GM18867 (cell line): ENCODE data around the gene MAS1.
"Not testable (repeated sequence)": the region's sequence is repeated elsewhere in the genome, so short reads cannot be mapped to it uniquely, and the experiment has no call there.

Experiments
- ATAC-seq: cut with Tn5 transposase; IDR thresholded peaks from one replicate; pipeline ENCODE4 v1.9.1; 2021; ENCODE audit warnings: mild to moderate bottlenecking, moderate library complexity; ENCODE audit not compliant: unreplicated experiment

MAS1 gene

DNA sequence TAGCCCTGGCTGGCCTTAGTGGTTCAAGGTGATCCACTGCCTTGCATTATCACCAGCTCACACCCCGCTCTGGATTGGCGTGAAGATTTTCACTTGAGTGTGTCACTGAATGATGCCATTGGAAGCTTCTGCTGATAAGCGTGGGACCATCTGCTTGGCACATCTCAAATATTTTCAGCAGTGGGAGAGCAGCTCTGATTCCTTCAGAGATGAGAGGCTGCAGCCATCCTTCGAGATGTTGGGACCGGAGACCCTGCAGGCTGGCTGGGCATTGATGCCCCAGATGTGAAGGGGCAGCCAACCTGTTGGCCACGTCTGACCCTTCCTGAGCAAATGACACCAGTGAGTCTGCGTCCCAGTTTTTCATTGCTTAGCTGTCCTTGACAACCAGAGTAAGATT lies at the start of gene MAS1:
Gene MAS1 (plus strand): TSS at position 197 of the 400 bp plus-strand sequence. CDS start 15,968 bp downstream, outside the sequence.
- ATAC-seq, result no peak

DNA sequence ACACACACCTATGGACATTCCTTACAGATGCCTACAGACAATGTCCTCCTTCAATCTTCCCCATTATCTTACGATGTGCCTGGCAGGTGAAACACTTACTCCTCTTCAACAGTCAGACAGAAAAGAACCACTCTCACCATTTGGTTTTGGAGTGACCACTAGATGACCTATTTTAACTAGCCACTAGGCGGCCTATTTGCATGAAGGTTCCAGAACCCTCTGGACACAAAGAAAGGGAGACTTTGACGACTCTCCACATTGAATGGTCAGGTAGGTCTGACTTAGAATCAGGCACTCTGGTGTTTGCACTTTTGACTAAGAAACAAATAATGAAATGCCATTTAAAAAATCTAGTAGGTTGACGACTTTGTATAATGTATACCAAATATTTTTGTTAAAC lies 48.8 kb upstream of the MAS1 start:
- ATAC-seq, result no peak

DNA sequence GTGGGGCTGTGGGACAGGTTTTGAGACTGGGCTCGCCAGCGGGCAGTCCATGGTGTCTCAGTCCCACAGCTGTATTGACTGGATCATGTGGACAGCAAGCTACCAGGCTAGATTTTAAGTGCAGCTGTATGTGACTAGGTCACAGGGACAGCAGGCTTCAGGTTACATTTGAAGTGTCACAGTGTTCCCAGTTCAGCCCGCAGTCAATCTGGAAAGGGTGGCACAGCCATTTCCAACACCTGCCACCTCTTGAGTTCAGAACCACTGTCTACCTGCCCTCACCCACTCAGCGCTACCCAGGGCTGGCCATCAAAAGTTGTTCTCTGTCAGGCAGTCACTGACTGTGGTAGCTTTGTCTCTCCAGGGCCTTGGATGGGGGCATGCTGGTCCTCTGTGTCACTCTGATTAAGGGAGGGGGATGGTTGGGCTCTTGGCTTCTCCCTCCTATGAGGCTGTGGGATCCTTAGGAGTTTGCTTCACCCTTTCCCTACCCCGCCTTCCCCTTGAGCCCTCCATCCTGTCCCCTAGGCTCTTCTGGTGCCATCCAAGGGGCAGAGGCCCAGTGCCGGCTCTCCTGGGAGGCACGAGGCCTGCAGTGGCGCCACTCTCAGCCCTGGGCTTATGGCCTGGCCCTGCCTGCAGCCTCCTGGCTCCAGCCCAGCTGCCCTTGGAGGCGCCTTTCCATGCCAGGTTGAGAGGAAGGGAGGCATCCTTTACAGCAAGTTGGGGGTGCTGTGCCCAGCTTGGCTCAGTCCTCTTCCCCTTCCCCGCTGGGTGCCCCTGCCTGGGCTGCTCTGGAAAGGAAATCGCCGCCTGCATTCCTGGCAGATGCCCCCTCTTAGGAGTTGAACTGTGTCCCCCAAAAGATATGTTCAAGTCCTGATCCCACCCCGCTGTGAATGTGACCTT lies 45.8 kb upstream of the MAS1 start:
- no peak for ATAC-seq

DNA sequence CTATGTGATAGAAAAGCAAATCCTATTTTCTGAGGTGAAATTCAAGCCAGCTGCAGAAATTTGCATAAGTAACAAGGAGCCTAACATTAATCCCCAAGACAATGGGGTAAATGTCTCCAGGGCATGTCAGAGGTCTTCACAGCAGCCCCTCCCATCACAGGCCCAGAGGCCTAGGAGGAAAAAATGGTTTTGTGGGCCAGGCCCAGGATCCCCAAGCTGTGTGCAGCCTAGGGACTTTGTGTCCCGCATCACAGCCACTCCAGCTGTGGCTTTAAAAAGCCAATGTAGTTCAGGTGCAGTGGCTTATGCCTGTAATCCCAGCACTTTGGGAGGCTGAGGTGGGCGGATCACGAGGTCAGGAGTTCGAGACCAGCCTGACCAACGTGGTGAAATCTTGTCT lies 42.2 kb upstream of the MAS1 start:
- not testable (repeated sequence) for ATAC-seq

DNA sequence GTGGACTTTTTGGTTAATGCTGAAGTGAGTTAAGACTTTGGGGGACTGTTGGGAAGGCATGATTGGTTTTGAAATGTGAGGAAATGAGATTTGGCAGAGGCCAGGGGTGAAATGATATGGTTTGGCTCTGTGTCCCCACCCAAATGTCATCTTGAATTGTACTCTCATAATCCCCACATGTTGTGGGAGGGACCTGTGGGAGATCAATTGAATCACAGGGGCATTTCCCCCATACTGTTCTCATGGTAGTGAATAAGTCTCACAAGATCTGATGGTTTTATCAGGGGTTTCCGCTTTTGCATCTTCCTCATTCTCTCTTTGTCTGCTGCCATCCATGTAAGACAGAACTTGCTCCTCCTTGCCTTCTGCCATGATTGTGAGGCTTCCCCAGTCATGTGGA lies 40.9 kb upstream of the MAS1 start:
- ATAC-seq, result not testable (repeated sequence)

DNA sequence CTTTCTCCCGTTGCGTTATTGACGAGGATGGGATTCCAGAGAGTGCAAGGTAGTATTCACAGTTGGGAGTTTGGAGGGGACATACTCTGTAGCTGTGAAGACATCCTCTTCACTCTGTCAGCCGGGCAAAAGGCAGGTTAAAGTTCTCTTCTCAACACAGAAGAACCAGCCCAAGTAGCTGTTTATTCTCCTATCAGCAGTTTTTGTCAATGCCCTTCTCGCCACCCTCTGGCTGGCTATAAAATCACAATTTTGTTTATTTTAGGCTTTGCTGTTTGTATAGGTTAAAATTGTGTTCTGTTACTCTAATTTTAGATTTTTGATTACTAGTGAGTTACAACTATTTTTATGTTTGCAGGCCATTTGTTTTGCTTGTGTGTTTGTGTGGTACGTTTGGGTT lies 37.9 kb upstream of the MAS1 start:
- ATAC-seq, result no peak

DNA sequence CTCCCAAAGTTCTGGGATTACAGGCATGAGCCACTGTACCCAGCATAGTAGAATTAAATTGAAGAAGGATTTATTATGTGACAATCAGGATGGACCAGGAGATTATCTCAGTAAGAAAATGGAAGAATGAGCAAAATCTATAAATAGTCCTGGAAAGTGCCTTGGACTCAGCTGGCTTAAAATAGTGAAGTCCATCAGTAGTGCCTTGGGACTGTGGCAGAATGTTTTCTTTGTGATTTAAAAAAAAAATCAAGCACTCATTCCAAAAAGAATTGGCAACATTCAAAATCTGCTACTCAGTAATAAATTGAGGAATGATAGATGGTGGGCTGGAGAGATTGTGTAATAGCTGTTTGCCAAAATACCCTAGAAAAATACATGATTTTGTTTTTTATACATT lies 37.0 kb upstream of the MAS1 start:
- no peak for ATAC-seq

DNA sequence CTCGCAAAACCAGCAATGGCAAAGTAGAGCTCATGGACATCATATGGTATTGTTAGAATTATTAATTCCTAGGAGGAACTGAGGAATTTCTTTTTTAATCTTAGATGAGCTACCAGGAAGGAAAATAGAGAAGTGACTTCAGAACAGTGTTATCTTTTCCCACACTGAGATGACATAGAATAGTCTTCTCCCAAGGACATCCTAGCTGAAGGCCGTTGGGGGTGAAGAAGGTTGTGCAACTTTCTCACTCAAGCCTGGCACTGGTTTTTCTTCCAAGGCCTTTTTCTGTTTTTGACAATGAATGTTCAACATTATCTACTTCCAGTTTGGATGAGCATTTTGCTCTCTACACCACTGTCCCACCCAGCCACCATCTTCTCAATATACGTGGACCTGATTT lies 35.8 kb upstream of the MAS1 start:
- ATAC-seq, result no peak

DNA sequence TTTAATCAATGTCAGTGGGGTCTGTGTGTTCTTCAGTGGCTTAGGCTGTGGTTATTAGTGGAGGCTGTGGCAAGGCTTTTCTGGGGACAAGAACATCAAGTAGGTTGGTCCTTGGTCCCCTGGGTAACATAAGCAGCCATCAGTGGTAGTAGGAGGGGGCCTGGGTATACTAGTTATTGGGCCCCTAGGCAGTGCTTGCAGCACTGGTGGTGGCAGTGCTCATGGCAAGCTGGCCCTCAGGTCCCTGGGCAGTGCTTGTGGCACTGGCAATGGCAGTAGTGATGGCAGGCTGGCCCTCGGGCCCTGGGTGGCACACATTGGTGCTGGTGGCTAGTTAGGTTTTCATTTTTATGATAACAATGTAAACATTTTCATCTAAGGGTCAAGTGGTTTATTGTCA lies 32.5 kb upstream of the MAS1 start:
- ATAC-seq, result no peak

DNA sequence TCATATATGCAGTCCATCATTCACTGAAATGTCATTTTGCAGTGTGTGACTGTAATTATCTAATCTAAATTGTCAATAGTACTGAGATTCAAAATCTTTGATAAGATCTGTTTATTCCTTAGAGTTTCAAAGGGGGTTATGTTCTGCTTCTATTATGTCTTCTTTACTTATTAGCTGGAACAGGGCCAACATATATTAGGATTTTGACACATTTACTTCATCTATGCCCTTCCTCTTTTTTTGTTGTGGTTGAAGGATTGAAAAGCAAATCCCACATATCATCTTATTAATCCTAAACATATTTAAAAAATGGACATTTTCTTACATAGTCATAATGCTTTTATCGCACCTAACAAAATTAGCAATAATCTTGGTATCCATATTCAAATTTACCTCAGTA lies 30.3 kb upstream of the MAS1 start:
- ATAC-seq, result no peak

DNA sequence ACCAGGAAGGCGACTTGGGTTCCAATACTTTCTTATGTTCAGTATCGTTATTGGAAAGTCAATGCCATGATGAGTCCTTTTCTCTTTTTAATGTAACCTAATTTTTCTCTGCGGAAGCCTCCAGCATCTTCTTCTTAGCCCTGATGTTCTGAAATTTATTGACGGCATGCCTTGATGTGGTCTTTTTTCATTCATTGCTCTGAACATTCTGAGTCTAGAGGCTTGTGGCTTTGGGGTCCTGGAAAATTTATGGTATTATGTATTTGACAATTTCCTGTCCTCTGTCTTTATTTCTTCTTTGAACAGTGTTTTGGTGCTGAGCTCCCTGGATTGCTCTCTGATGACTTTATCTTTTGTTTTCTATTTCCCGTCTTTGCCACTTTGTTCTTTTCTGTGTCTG lies 28.7 kb upstream of the MAS1 start:
- no peak for ATAC-seq

DNA sequence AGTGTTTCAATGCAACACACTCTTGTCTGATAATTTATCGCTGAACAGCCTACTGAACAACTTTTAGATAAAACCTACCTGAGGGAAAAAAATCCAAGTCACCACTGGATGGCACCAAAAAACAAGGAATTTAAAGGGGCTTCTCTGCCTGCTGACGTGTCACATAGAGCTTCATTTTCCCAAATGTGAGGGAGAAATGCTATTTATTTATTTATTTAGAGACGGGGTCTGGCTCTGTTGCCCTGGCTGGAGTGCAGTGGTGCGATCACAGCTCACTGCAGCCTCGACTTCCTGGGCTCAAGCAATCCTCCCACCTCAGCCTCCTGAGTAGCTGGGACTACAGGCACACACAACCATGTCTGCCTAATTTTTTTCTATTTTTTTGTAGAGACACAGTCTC lies 27.4 kb upstream of the MAS1 start:
- ATAC-seq, result not testable (repeated sequence)

DNA sequence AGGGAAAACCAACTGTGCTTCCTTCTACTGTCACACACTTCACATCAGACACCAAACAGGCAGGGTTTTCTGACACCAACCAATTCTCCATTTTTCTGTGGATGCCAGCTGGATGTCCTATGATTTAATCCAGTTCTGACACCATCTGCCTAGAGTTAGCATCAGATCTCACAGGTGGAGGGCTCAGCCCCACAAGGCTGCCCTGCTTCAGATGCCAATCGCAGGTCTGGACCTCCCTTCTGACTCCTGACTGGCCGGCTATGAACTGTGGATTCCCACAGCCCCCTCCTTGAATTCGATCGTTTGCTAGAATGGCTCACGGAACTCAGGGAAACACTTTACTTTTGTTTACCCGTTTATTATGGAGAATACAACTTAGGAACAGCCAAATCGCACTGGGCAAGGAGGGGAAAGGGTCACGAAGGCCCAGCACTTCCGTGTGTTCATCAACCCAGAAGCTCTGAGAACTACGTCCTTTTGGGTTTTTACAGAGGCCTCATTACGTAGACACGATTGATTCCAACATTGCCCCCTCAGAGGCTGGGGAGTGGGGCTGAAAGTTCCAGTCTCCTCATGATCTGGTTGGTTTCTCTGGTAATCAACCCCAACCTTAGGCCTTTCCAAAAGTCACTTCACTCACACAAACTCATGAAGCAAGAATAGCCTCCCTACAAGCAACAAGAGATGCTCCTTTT lies 25.4 kb upstream of the MAS1 start:
- no peak for ATAC-seq

DNA sequence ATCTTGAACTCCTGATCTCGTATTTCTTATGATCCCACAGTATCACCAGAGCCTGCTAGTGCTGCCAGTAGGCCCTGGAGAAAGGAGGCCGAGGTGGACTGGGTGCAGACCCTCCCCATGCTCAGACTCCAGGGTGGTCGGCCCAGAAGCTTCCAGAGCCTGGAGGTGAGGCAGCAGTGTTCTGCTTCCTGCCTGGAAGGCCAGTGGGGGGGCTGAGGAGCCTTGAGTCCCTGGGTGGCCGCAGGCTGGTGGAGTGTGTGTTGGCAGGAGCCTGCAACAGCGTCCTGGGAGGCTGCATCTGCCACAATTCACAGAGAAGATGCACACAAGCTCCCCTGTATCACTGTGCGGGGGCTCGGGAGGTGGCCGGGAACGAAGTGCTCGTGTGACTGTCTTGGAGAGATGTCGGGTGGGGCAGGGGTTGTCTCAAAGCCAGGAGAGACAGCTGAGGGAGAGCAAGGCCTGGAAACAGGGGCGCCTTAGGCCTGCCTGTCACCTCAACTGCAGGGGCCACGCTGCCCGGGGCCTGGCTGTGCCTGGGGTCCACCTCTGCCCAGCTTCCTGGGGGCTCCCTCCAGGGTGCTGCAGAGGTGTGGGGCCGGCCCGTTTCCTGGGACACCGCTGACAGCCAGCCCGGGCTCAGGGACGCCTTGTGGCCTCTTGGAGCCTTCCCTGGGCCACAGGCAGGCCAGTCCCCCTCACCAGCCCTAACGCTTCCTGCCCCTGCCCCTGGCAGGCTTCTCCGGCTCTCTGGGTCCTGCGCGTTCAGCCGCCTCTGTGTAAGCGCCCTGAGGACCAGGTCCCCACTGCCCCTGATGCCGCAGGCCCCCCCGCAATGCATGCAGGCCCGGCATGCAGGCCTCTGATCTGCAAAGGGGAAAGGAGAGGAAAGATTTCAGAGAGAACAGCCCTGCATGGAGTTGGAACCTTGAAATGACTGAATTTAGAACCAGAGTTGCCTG lies 24.2 kb upstream of the MAS1 start:
- no peak for ATAC-seq

DNA sequence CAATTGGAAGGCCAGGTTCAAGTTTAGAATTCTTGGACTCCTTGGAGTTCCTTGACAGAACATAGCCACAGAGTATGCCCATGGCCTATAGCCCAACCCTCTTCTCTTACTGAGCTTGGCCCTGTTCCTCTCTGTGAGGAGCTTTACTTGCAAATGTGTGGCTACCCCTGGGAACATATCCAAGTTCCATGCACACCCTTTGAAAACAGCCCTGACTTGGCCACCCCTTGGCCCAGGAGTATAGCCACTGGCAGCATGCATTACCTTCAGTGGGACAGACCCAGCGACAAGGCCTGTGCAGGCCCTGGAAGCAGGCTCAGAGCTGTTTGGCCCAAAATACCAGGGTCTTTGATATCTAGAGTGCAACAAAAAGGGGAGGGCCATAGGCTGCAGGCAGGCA lies 19.5 kb upstream of the MAS1 start:
- ATAC-seq, result no peak

DNA sequence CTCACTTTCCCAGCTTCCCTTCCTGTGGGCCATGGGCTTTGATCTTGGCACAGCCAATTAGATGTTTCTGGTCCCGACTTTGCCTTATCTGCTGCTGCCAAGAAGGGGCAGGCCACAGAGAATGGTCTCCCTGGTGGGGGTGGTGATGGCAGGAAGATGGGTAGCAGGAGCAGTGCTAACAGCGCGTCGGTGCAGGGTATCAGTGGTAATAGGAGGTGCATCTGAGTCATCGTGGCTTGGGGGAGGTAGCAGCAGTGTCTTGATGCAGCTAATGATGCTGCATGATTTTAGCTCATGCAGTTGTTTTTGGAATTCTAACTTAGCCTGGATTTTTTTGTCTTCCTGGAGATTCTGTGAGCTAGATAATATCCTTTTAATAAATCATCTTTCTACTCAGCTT lies 18.9 kb upstream of the MAS1 start:
- no peak for ATAC-seq

DNA sequence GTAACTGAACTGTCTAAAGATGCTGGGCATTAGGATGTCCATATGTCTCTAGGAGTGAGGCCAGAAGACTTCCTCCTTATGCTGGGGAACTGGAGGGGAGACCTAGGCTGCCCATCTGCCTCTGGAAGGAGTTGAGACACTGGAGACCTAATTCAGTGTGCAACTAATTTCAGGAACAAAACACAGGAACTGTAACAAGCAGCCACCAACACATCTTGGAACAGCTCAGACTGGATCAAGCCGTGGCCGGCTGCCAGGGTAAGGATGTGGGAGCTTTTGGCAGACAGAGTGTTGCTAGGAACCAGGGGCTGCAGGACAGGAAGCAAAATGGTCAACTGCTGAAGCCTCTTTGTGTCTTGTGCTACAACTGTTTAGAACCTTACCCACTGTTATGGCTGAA lies 16.4 kb upstream of the MAS1 start:
- no peak for ATAC-seq

DNA sequence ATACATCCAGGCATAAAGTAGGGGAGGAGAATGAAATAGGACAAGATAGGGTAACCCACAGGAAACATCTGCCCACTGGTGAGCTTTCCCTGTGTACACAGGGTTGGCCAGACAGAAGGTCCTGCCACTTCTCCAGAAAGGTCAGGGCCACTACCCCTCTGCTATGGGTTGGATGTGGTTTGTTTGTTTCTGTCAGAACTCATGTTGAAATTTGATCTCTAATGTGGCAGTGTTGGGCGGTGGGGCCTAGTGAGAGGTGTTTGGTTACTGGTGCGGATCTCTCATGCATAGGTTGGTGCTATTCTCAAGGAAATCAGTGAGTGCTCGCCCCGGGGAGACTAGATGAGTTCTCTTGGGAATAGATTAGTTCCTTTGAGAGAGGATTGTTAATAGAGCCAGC lies 15.6 kb upstream of the MAS1 start:
- ATAC-seq, result no peak

DNA sequence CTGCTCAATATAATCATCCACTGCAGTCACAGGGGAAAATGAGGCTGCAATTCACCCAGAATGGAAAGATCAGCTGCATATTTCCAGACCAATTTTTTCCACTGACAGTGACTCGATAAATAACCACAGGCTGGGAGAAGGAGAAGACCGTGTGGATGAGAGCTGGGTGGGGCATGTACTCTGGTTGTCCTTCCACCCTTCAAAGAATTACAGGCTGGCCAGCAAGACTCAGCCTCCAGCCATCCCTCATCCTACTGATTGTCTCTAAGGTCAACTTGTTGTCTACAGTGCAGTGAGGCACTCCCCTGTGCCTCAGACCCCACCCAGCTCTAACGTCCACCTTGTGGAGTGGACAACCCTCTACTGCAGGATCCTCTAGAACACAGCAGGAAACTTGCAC lies 14.5 kb upstream of the MAS1 start:
- no peak for ATAC-seq

DNA sequence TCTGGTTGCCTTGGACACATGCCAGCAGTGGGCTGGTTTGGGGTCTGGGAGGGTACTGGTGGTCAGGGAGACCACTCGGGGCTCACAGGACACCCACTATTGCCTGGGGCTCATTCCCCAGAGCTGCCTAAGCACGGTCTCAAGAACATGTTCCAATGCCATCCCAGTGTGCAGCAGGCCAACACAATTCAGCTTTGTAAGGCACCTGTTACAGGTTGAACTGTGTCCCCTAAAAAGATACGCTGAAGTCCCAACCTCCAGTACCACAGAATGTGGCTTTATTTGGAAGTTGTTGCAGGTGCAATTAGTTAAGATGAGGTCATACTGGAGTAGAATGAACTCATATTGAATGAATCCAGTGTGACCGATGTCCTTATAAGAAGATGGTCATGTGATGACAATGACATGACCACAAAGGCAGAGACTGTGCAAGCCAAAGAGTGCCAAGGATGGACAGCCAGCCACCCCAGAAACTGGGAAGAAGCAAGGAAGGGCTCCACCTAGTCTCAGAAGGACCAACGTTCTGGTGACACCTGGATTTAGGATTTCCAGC lies 13.5 kb upstream of the MAS1 start:
- ATAC-seq, result no peak

DNA sequence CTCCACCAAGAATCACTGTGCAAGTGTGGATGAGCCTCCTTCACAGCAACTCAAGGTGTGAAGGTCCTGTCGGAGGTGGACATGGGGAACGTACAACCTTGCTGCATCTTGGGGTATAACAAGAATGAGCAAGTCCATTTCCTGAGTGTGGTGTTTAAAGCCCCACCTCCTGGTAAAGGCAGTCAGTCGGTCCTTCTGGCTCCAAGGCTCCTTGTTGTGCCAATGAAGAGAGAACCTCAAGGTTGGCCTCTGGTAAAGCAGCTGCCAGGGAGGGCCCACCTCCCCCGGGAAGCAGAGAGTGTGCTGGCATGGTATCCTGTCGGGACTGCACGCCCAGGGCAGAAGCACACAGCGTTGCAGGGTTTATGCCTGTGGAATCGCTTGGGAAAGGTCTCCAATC lies 12.4 kb upstream of the MAS1 start:
- ATAC-seq, result no peak
